ENCODE data around the gene DPH3. TPM values are rescaled to one million over a fixed set of nuclear protein-coding genes. Genes with fewer than 3 reads are reported as not detected.
A peak's percentile ranks its signal among the peaks of the same experiment; 100 is the strongest.

The DPH3 gene
- total and polyA plus RNA-seq, 2 donors, result 14.5 to 21.2 TPM

DNA sequence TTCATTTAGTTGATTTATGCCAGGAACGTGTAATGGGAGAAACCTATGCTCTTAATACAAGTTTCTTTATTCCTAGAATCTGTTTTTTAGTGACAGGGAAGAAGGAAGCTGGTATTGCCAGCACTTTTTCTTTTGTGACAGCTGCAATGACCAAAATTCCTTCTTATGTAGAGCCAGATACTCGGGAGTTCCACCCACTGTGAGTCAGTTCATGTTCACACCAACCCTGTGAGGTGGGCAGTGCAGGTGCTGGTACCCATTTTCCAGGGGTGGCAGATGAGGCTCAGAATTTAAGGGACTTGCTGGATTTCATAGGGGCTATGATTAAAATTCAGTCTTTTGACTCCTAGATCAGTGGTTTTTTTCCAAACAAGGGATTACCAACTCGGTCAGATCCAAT is 35.0 kb upstream of the DPH3 start:
- peaks cover 40 to 58% of the 10 kb centered on the region in 2 donors for H3K4me1 ChIP-seq (ENCODE audit: control insufficient read depth in 2 of 2, insufficient read depth in 2 of 2, low read length in 2 of 2)
- WGBS, result 73% methylated on average over 3 of the region's 3 CpGs
- peaks cover 0 to 41% of the 10 kb centered on the region in 2 donors for H3K36me3 ChIP-seq (ENCODE audit: control insufficient read depth in 2 of 2, insufficient read depth in 2 of 2, low read length in 1 of 2)
- H3K4me3 ChIP-seq (ENCODE audit: low read length in 2 of 2), result no peak overlapping the region
- peak overlapping the region; percentile 74 to 91 for H3K27ac ChIP-seq (ENCODE audit: low read depth in 1 of 2, low read length in 1 of 2)
- DNase-seq (ENCODE audit: low read depth in 6 of 9, low spot score in 9 of 9), result no peak
- H3K9me3 ChIP-seq (ENCODE audit: control insufficient read depth in 2 of 2, insufficient read depth in 1 of 2, low read length in 1 of 2), result no peaks in the 10 kb centered on the region
- no peaks in the 10 kb centered on the region for H3K27me3 ChIP-seq (ENCODE audit: control insufficient read depth in 2 of 2, insufficient read depth in 1 of 2, low read length in 1 of 2)

- 92% methylated on average over 6 of the region's 6 CpGs for WGBS
- Histone ChIP-seq H3K36me3 (ENCODE audit: control insufficient read depth in 2 of 2, insufficient read depth in 2 of 2, low read length in 1 of 2) (peaks cover 0 to 39% of the 10 kb centered on the region in 2 donors), H3K27me3 (ENCODE audit: control insufficient read depth in 2 of 2, insufficient read depth in 1 of 2, low read length in 1 of 2) (no peaks in the 10 kb centered on the region), H3K27ac (ENCODE audit: low read depth in 1 of 2, low read length in 1 of 2) (no peak overlapping the region), H3K4me1 (ENCODE audit: control insufficient read depth in 2 of 2, insufficient read depth in 2 of 2, low read length in 2 of 2) (peaks cover 32 to 50% of the 10 kb centered on the region in 2 donors), H3K4me3 (ENCODE audit: low read length in 2 of 2) (no peak overlapping the region), H3K9me3 (ENCODE audit: control insufficient read depth in 2 of 2, insufficient read depth in 1 of 2, low read length in 1 of 2) (peaks cover 0 to 5% of the 10 kb centered on the region in 2 donors)
- DNase-seq (ENCODE audit: low read depth in 6 of 9, low spot score in 9 of 9), result no peak
Observed at GRCh38 chr3:16298891-16299290, 34.1 kb upstream of the DPH3 start.

DNA sequence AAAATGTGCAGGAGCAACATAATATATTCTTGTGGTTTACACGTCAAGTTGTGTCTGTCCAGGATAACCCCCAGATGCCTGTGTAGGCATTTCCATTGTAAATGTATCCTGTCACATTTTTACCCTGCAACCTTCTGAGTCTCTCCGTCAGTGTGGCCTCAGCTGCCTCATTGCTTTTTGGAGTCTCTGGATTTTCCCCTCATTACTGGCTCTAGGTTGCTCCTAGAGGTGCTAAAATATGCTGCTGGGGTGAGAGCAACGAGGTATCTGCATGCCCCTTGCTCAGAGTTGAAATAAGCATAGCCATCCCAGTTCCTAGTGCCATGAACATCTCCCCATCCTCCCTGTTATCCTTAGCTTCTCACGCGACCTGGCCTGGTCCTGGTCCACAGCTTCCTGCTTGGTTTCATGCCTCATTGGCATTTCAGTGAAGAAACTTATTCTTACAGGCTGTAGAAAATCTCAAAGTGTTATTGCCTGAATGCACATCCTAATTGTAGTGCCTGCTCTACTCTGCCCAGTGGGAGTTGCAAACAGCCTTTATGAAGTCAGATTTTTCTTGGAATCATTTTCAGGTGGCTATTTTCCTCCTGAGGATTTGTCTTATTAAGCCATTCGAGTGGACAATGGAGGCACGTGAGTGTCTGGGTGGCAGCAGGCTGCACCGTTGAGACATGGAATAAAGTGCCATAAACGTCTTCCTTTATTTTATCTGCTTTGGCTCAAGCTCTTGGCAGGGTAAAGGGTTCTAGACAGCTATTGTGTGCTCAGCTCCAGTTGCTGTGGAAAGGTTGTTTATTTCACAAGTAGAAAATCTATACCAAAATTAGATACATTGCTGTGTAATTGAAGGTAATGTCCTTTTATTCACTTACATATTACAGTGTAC is 33.5 kb upstream of the DPH3 start:
- peaks cover 30 to 47% of the 10 kb centered on the region in 2 donors for H3K4me1 ChIP-seq (ENCODE audit: control insufficient read depth in 2 of 2, insufficient read depth in 2 of 2, low read length in 2 of 2)
- no peaks in the 10 kb centered on the region for H3K27me3 ChIP-seq (ENCODE audit: control insufficient read depth in 2 of 2, insufficient read depth in 1 of 2, low read length in 1 of 2)
- DNase-seq (ENCODE audit: low read depth in 6 of 9, low spot score in 9 of 9), result no peak
- peak overlapping the region in 1 of 2 donors; percentile 55 for H3K27ac ChIP-seq (ENCODE audit: low read depth in 1 of 2, low read length in 1 of 2)
- H3K4me3 ChIP-seq (ENCODE audit: low read length in 2 of 2), result no peak overlapping the region
- WGBS, result 95% methylated on average over 9 of the region's 9 CpGs
- H3K9me3 ChIP-seq (ENCODE audit: control insufficient read depth in 2 of 2, insufficient read depth in 1 of 2, low read length in 1 of 2), result peaks cover 0 to 5% of the 10 kb centered on the region in 2 donors
- peaks cover 0 to 44% of the 10 kb centered on the region in 2 donors for H3K36me3 ChIP-seq (ENCODE audit: control insufficient read depth in 2 of 2, insufficient read depth in 2 of 2, low read length in 1 of 2)

GRCh38 chr3:16295298-16295890 is 30.7 kb upstream of the DPH3 start:
- Histone ChIP-seq H3K36me3 (ENCODE audit: control insufficient read depth in 2 of 2, insufficient read depth in 2 of 2, low read length in 1 of 2) (peaks cover 0 to 42% of the 10 kb centered on the region in 2 donors), H3K27ac (ENCODE audit: low read depth in 1 of 2, low read length in 1 of 2) (no peak overlapping the region), H3K4me1 (ENCODE audit: control insufficient read depth in 2 of 2, insufficient read depth in 2 of 2, low read length in 2 of 2) (peaks cover 15 to 20% of the 10 kb centered on the region in 2 donors), H3K4me3 (ENCODE audit: low read length in 2 of 2) (no peak overlapping the region), H3K9me3 (ENCODE audit: control insufficient read depth in 2 of 2, insufficient read depth in 1 of 2, low read length in 1 of 2) (peaks cover 0 to 7% of the 10 kb centered on the region in 2 donors), H3K27me3 (ENCODE audit: control insufficient read depth in 2 of 2, insufficient read depth in 1 of 2, low read length in 1 of 2) (no peaks in the 10 kb centered on the region)
- no peak for DNase-seq (ENCODE audit: low read depth in 6 of 9, low spot score in 9 of 9)
- WGBS, result 93% methylated on average over 3 of the region's 3 CpGs

GRCh38 chr3:16294844-16295243 is 30.1 kb upstream of the DPH3 start:
- peaks cover 0 to 7% of the 10 kb centered on the region in 2 donors for H3K9me3 ChIP-seq (ENCODE audit: control insufficient read depth in 2 of 2, insufficient read depth in 1 of 2, low read length in 1 of 2)
- peak overlapping the region in 1 of 2 donors; percentile 15 for H3K27ac ChIP-seq (ENCODE audit: low read depth in 1 of 2, low read length in 1 of 2)
- H3K4me1 ChIP-seq (ENCODE audit: control insufficient read depth in 2 of 2, insufficient read depth in 2 of 2, low read length in 2 of 2), result peaks cover 13 to 20% of the 10 kb centered on the region in 2 donors
- 86% methylated on average over 5 of the region's 5 CpGs for WGBS
- no peak for DNase-seq (ENCODE audit: low read depth in 6 of 9, low spot score in 9 of 9)
- peaks cover 0 to 44% of the 10 kb centered on the region in 2 donors for H3K36me3 ChIP-seq (ENCODE audit: control insufficient read depth in 2 of 2, insufficient read depth in 2 of 2, low read length in 1 of 2)
- no peaks in the 10 kb centered on the region for H3K27me3 ChIP-seq (ENCODE audit: control insufficient read depth in 2 of 2, insufficient read depth in 1 of 2, low read length in 1 of 2)
- H3K4me3 ChIP-seq (ENCODE audit: low read length in 2 of 2), result no peak overlapping the region

- no peaks in the 10 kb centered on the region for H3K27me3 ChIP-seq (ENCODE audit: control insufficient read depth in 2 of 2, insufficient read depth in 1 of 2, low read length in 1 of 2)
- peaks cover 9 to 41% of the 10 kb centered on the region in 2 donors for H3K4me1 ChIP-seq (ENCODE audit: control insufficient read depth in 2 of 2, insufficient read depth in 2 of 2, low read length in 2 of 2)
- peaks cover 0 to 7% of the 10 kb centered on the region in 2 donors for H3K9me3 ChIP-seq (ENCODE audit: control insufficient read depth in 2 of 2, insufficient read depth in 1 of 2, low read length in 1 of 2)
- WGBS, result under 1% methylated on average over 2 of the region's 2 CpGs
- H3K36me3 ChIP-seq (ENCODE audit: control insufficient read depth in 2 of 2, insufficient read depth in 2 of 2, low read length in 1 of 2), result peaks cover 0 to 42% of the 10 kb centered on the region in 2 donors
- H3K4me3 ChIP-seq (ENCODE audit: low read length in 2 of 2), result peak overlapping the region in 1 of 2 donors; percentile 26
- peak overlapping the region; percentile 55 to 78 for H3K27ac ChIP-seq (ENCODE audit: low read depth in 1 of 2, low read length in 1 of 2)
- DNase-seq (ENCODE audit: low read depth in 6 of 9, low spot score in 9 of 9), result peak in 4 of 9 donors; percentile 58 to 90 (median 71)
Observed at GRCh38 chr3:16290827-16291196, 26.1 kb upstream of the DPH3 start.

- H3K4me3 ChIP-seq (ENCODE audit: low read length in 2 of 2), result peak overlapping the region; percentile 6 to 26
- no peaks in the 10 kb centered on the region for H3K27me3 ChIP-seq (ENCODE audit: control insufficient read depth in 2 of 2, insufficient read depth in 1 of 2, low read length in 1 of 2)
- H3K4me1 ChIP-seq (ENCODE audit: control insufficient read depth in 2 of 2, insufficient read depth in 2 of 2, low read length in 2 of 2), result peaks cover 7 to 43% of the 10 kb centered on the region in 2 donors
- peaks cover 0 to 7% of the 10 kb centered on the region in 2 donors for H3K9me3 ChIP-seq (ENCODE audit: control insufficient read depth in 2 of 2, insufficient read depth in 1 of 2, low read length in 1 of 2)
- peak in 3 of 9 donors; percentile 56 to 86 (median 63) for DNase-seq (ENCODE audit: low read depth in 6 of 9, low spot score in 9 of 9)
- WGBS, result 64% methylated on average over 3 of the region's 3 CpGs
- peak overlapping the region; percentile 42 to 78 for H3K27ac ChIP-seq (ENCODE audit: low read depth in 1 of 2, low read length in 1 of 2)
- H3K36me3 ChIP-seq (ENCODE audit: control insufficient read depth in 2 of 2, insufficient read depth in 2 of 2, low read length in 1 of 2), result peaks cover 0 to 37% of the 10 kb centered on the region in 2 donors
Observed at GRCh38 chr3:16290007-16290826, 25.5 kb upstream of the DPH3 start.

GRCh38 chr3:16289144-16289889 is 24.6 kb upstream of the DPH3 start:
- Histone ChIP-seq H3K4me1 (ENCODE audit: control insufficient read depth in 2 of 2, insufficient read depth in 2 of 2, low read length in 2 of 2) (peaks cover 6 to 43% of the 10 kb centered on the region in 2 donors), H3K27ac (ENCODE audit: low read depth in 1 of 2, low read length in 1 of 2) (peak overlapping the region; percentile 36 to 70), H3K27me3 (ENCODE audit: control insufficient read depth in 2 of 2, insufficient read depth in 1 of 2, low read length in 1 of 2) (no peaks in the 10 kb centered on the region), H3K36me3 (ENCODE audit: control insufficient read depth in 2 of 2, insufficient read depth in 2 of 2, low read length in 1 of 2) (peaks cover 0 to 34% of the 10 kb centered on the region in 2 donors), H3K4me3 (ENCODE audit: low read length in 2 of 2) (peak overlapping the region; percentile 16 to 44), H3K9me3 (ENCODE audit: control insufficient read depth in 2 of 2, insufficient read depth in 1 of 2, low read length in 1 of 2) (peaks cover 0 to 6% of the 10 kb centered on the region in 2 donors)
- peak in 1 of 9 donors; percentile 19 for DNase-seq (ENCODE audit: low read depth in 6 of 9, low spot score in 9 of 9)
- WGBS, result 59% methylated on average over 2 of the region's 2 CpGs

Measured in thymus (tissue), 11 donors.